ENCODE results near the gene LMBR1L. TPM values are rescaled to one million over a fixed set of nuclear protein-coding genes. Genes with fewer than 3 reads are reported as not detected.

LMBR1L gene
- total and polyA plus RNA-seq, 2 of the 13 experiments (the other 11 are each of a cell fraction or from before 2014, with no cell fraction given) = 12.2 to 65.9 TPM

DNA sequence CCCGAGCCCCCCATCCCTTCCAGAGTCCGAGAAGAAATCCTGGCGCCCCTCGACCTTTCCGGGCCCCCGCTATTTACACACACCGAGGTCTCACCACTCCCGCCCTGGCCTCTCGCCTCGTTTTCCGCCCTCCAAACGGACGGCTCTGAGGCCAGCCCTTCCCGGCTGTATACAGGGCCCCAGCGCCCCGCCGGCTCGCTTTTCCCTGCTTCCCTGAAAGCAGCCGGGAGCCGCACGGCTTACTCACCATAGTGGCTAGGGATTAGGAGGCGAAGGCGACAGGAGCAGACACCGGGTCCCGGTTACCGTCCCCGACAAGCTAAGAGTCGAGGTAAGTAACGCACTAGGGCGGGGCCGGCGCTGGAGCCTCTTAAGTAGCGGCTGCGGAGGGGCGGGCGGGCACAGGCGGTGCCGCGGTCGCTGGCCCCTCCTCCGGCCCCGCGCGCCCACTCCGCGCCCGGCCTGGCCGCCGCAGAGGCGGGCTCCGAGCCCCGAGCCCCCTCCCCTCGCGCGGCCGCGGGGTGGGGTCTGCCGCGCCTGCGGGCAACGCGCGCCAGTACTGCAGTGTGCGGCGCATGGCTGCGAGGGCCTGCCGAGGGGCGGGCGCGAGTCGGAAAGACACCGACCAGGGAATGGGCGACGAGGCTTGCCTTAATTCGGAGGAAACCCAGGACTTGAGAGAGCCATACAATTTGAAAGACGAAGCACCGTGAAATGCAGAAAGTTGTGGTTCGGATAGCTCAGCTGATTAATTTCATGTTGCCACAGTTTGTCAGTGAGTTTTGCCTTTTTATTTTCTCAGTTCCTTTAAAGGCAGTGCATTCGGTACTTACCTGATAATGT lies 20.6 kb upstream of the LMBR1L start, which contains the start of gene TUBA1B (continued):
- TF ChIP-seq ZNF543 (CRISPR knock-in tag; IDR thresholded peaks at IDR 0.05) (no peak; the same call in 1 of the 2 replicates), ZNF607 (CRISPR knock-in tag; IDR thresholded peaks at IDR 0.05; ENCODE audit: borderline replicate concordance) (no peak), CREB1 (IDR thresholded peaks at IDR 0.05) (no peak; the same call in 1 of the 2 replicates), CREB1 (CRISPR knock-in tag; IDR thresholded peaks at IDR 0.05) (no peak), ZNF75D (CRISPR knock-in tag; IDR thresholded peaks at IDR 0.05; ENCODE audit: borderline replicate concordance) (no peak), ZNF546 (CRISPR knock-in tag; conservative IDR thresholded peaks at IDR 0.05) (peak; percentile 9; the same call in 1 of the 2 replicates), TBP (CRISPR knock-in tag; IDR thresholded peaks at IDR 0.05) (no peak; the same call in 1 of the 2 replicates), ZNF775 (CRISPR knock-in tag; IDR thresholded peaks at IDR 0.05; ENCODE audit: borderline replicate concordance) (no peak), ZNF510 (CRISPR knock-in tag; IDR thresholded peaks at IDR 0.05; ENCODE audit: low read depth) (no peak; the same call in 1 of the 2 replicates), LCORL (IDR thresholded peaks at IDR 0.05) (no peak), LCORL (CRISPR knock-in tag; IDR thresholded peaks at IDR 0.05) (peak; percentile 15; the same call in 1 of the 2 replicates), IRX3 (CRISPR knock-in tag; IDR thresholded peaks at IDR 0.05; ENCODE audit: borderline replicate concordance, low read depth) (no peak), ZNF317 (CRISPR knock-in tag; IDR thresholded peaks at IDR 0.05) (no peak; the same call in 1 of the 2 replicates), ZNF703 (CRISPR knock-in tag; IDR thresholded peaks at IDR 0.05; ENCODE audit: borderline replicate concordance) (no peak; the same call in none of the 2 replicates), ZNF557 (CRISPR knock-in tag; IDR thresholded peaks at IDR 0.05) (no peak), ZNF747 (CRISPR knock-in tag; IDR thresholded peaks at IDR 0.05; ENCODE audit: borderline replicate concordance) (0 out of 2 replicates have a peak, but pooled peaks have one; percentile 46), ZFYVE20 (CRISPR knock-in tag; IDR thresholded peaks at IDR 0.05; ENCODE audit: borderline replicate concordance, low read depth) (no peak), ZNF598 (CRISPR knock-in tag; IDR thresholded peaks at IDR 0.05; ENCODE audit: borderline replicate concordance) (no peak), ZNF207 (IDR thresholded peaks at IDR 0.05; ENCODE audit: borderline replicate concordance) (no peak), ZNF432 (CRISPR knock-in tag; IDR thresholded peaks at IDR 0.05; ENCODE audit: borderline replicate concordance) (no peak), MAF1 (CRISPR knock-in tag; IDR thresholded peaks at IDR 0.05; ENCODE audit: borderline replicate concordance) (peak; percentile 15; the same call in 1 of the 2 replicates), ATAD3A (CRISPR knock-in tag; IDR thresholded peaks at IDR 0.05) (no peak), ZBTB38 (CRISPR knock-in tag; IDR thresholded peaks at IDR 0.05) (no peak), ERF (CRISPR knock-in tag; IDR thresholded peaks at IDR 0.05) (peak; percentile 87), HES4 (CRISPR knock-in tag; IDR thresholded peaks at IDR 0.05; ENCODE audit: borderline replicate concordance) (peak; percentile 17; the same call in 1 of the 2 replicates)
- TF ChIP-seq, protein P1, sequence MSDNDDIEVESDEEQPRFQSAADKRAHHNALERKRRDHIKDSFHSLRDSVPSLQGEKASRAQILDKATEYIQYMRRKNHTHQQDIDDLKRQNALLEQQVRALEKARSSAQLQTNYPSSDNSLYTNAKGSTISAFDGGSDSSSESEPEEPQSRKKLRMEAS (IDR thresholded peaks at IDR 0.05) = peak; percentile 98
- TF ChIP-seq, protein P2, sequence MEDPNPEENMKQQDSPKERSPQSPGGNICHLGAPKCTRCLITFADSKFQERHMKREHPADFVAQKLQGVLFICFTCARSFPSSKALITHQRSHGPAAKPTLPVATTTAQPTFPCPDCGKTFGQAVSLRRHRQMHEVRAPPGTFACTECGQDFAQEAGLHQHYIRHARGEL (CRISPR knock-in tag; IDR thresholded peaks at IDR 0.05) = no peak
- TF ChIP-seq, protein P3, sequence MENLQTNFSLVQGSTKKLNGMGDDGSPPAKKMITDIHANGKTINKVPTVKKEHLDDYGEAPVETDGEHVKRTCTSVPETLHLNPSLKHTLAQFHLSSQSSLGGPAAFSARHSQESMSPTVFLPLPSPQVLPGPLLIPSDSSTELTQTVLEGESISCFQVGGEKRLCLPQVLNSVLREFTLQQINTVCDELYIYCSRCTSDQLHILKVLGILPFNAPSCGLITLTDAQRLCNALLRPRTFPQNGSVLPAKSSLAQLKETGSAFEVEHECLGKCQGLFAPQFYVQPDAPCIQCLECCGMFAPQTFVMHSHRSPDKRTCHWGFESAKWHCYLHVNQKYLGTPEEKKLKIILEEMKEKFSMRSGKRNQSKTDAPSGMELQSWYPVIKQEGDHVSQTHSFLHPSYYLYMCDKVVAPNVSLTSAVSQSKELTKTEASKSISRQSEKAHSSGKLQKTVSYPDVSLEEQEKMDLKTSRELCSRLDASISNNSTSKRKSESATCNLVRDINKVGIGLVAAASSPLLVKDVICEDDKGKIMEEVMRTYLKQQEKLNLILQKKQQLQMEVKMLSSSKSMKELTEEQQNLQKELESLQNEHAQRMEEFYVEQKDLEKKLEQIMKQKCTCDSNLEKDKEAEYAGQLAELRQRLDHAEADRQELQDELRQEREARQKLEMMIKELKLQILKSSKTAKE (CRISPR knock-in tag; IDR thresholded peaks at IDR 0.05; ENCODE audit: borderline replicate concordance) = no peak
- TF ChIP-seq, protein P4, sequence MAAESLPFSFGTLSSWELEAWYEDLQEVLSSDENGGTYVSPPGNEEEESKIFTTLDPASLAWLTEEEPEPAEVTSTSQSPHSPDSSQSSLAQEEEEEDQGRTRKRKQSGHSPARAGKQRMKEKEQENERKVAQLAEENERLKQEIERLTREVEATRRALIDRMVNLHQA (CRISPR knock-in tag; IDR thresholded peaks at IDR 0.05) = no peak
